ENCODE data around the gene ZNF462. TPM values are rescaled to one million over a fixed set of nuclear protein-coding genes. Genes with fewer than 3 reads are reported as not detected.

ZNF462 gene
- total and polyA plus RNA-seq, 2 of the 13 experiments (the other 11 are each of a cell fraction or from before 2014, with no cell fraction given) = not detected

DNA sequence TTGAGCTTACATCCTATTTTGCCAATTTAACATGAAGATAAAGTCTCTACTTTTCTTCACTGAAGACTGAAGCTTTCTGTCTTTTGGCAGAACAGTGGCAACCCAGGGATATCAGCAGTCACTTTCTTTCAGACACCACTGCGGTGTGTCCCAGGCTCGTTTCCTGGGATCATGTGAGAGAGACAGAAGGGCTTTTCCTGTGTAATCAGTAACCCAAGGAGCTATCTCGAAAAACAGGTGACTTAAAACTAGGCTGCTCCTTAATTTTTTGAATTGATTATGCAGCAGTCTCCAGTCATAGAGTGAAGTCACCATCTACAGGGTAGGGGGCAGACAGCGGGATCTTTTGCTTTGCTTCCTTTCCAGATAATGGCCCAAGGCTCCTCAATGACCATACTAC lies 68.5 kb downstream of the ZNF462 start:
- Histone ChIP-seq H3K9me3 (ENCODE audit: low read length) (no peaks in the 10 kb centered on the region), H4K20me1 (ENCODE audit: insufficient read depth, low read length) (no peaks in the 10 kb centered on the region), H2AFZ (ENCODE audit: low read length) (no peak overlapping the region), H3K4me2 (ENCODE audit: low read depth, low read length) (no peak overlapping the region), H3K4me3 (replicated peaks in 1 of 3; ENCODE audit: insufficient read depth in 1 of 3, low read depth in 2 of 3, low read length in 3 of 3) (no peak overlapping the region), H3K4me1 (ENCODE audit: insufficient read depth, low read length) (0 out of 2 replicates have a peak, but pooled peaks cover 5% of the 10 kb centered on the region), H3K79me2 (ENCODE audit: insufficient read depth, low read length) (no peaks in the 10 kb centered on the region), H3K9ac (ENCODE audit: insufficient read depth, low read depth, low read length) (no peak overlapping the region), H3K36me3 (replicated peaks in 1 of 2; ENCODE audit: control insufficient read depth in 1 of 2, insufficient read depth in 2 of 2, low read length in 2 of 2) (no peaks in the 10 kb centered on the region), H3K27me3 (ENCODE audit: control insufficient read depth in 1 of 2, insufficient read depth in 2 of 2, low read length in 2 of 2) (peaks cover 0 to 2% of the 10 kb centered on the region in 2 experiments; a peak in 1 of 5 replicates), H3K27ac (ENCODE audit: extremely low read length, insufficient read depth, low read length) (no peak overlapping the region)
- no peak for TF ChIP-seq RARA (CRISPR knock-in tag; IDR thresholded peaks at IDR 0.05)
- TF ChIP-seq, protein P1, sequence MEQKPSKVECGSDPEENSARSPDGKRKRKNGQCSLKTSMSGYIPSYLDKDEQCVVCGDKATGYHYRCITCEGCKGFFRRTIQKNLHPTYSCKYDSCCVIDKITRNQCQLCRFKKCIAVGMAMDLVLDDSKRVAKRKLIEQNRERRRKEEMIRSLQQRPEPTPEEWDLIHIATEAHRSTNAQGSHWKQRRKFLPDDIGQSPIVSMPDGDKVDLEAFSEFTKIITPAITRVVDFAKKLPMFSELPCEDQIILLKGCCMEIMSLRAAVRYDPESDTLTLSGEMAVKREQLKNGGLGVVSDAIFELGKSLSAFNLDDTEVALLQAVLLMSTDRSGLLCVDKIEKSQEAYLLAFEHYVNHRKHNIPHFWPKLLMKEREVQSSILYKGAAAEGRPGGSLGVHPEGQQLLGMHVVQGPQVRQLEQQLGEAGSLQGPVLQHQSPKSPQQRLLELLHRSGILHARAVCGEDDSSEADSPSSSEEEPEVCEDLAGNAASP (CRISPR knock-in tag; IDR thresholded peaks at IDR 0.05; ENCODE audit: borderline replicate concordance) = no peak
- no peak for TF ChIP-seq ZNF251 (CRISPR knock-in tag; IDR thresholded peaks at IDR 0.05)
- no peak for TF ChIP-seq ZNF432 (CRISPR knock-in tag; IDR thresholded peaks at IDR 0.05; ENCODE audit: borderline replicate concordance)
- TF ChIP-seq NFYB (CRISPR knock-in tag; IDR thresholded peaks at IDR 0.05) = no peak
- TF ChIP-seq, protein P2, sequence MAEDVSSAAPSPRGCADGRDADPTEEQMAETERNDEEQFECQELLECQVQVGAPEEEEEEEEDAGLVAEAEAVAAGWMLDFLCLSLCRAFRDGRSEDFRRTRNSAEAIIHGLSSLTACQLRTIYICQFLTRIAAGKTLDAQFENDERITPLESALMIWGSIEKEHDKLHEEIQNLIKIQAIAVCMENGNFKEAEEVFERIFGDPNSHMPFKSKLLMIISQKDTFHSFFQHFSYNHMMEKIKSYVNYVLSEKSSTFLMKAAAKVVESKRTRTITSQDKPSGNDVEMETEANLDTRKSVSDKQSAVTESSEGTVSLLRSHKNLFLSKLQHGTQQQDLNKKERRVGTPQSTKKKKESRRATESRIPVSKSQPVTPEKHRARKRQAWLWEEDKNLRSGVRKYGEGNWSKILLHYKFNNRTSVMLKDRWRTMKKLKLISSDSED (CRISPR knock-in tag; IDR thresholded peaks at IDR 0.05) = no peak
- no peak for TF ChIP-seq SYNCRIP (IDR thresholded peaks at IDR 0.05; ENCODE audit: insufficient read depth, low read depth, low read length)
- TF ChIP-seq ZNF546 (CRISPR knock-in tag; conservative IDR thresholded peaks at IDR 0.05) = no peak
- TF ChIP-seq SIN3A (IDR thresholded peaks at IDR 0.05; ENCODE audit: borderline replicate concordance, low read depth, low read length) = no peak
- no peak for TF ChIP-seq ARID2 (CRISPR knock-in tag; IDR thresholded peaks at IDR 0.05; ENCODE audit: borderline replicate concordance)
- in situ Hi-C loops (cut with HindIII; ENCODE audit: extremely low pct_ligation_motif_present, low pct_unique_long_range_greater_than_20kb) = no loop called here
- ATAC-seq (no peak), DNase-seq (ENCODE audit: low spot score) (no peak), FAIRE-seq (no peak)
- WGBS (ENCODE audit: low lambda C conversion rate) = 26% methylated on average over 4 of the region's 4 CpGs
- intact Hi-C loops (cut with micrococcal nuclease; ENCODE audit: unreplicated experiment) = no loop called here
- POLR2A ChIA-PET = no interaction called here
- CTCF ChIA-PET (ENCODE audit: low intra/inter-chr PET ratio, low total read pairs) = no interaction called here
- no TSS peak for BruUV-seq (replicated peaks)
